ENCODE results near the gene LRP8.

LRP8 gene

DNA sequence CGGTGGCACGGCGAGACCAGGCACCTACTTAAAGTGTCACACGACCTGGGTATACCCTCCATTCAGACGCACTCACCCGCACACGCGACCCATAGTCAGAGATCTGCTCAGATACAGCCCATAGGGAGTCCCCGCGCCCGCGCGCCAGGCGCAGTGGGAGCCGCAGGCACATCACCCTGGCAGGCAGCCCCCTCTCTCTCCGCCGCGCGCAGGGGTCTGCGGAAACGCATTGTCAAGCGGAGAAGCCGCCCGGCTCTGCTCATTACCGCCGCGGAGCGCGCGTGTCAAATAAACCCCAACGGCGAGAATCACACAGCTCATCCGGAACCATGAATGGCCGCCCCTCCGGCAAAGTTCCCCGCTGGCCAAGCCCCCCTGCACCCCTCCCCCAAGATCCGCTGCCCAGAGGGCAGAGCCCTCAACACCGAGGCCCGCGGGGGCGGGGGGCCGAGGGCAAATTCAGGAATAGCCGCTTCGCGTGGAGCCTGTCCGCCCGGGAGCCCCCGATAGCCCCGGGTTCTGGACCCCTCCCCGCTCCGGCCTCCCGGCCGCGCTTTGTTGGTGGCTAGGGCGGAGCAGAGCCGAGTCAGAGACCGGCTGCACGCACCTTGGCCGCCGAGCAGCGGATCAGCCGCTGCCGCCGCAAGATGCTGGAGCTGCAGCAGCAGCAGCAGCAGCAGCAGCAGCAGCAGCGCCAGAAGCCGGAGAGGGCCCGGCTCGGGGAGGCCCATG, 522 bp downstream of the LRP8 start:
- no peaks in the 10 kb centered on the region for H3K27me3 ChIP-seq (ENCODE audit: insufficient read depth, low read length, poor library complexity, severe bottlenecking)
- H2AFZ ChIP-seq (ENCODE audit: low read length) = peak overlapping the region; percentile 86
- H4K20me1 ChIP-seq (ENCODE audit: insufficient read depth, low read length, poor library complexity, severe bottlenecking) = peaks cover 28% of the 10 kb centered on the region
- H3K9me3 ChIP-seq (ENCODE audit: insufficient read depth, low read depth, low read length) = no peaks in the 10 kb centered on the region
- H3K9ac ChIP-seq (ENCODE audit: low read depth, low read length, poor library complexity, severe bottlenecking) = peak overlapping the region; percentile 92
- H3K4me2 ChIP-seq (ENCODE audit: low read depth, low read length, poor library complexity, severe bottlenecking) = peak overlapping the region; percentile 89
- H3K4me1 ChIP-seq (ENCODE audit: insufficient read depth, low read length, poor library complexity, severe bottlenecking) = peaks cover 18% of the 10 kb centered on the region
- no peaks in the 10 kb centered on the region for H3F3A ChIP-seq (ENCODE audit: low read depth)
- TF ChIP-seq, protein P1, sequence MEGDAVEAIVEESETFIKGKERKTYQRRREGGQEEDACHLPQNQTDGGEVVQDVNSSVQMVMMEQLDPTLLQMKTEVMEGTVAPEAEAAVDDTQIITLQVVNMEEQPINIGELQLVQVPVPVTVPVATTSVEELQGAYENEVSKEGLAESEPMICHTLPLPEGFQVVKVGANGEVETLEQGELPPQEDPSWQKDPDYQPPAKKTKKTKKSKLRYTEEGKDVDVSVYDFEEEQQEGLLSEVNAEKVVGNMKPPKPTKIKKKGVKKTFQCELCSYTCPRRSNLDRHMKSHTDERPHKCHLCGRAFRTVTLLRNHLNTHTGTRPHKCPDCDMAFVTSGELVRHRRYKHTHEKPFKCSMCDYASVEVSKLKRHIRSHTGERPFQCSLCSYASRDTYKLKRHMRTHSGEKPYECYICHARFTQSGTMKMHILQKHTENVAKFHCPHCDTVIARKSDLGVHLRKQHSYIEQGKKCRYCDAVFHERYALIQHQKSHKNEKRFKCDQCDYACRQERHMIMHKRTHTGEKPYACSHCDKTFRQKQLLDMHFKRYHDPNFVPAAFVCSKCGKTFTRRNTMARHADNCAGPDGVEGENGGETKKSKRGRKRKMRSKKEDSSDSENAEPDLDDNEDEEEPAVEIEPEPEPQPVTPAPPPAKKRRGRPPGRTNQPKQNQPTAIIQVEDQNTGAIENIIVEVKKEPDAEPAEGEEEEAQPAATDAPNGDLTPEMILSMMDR (conservative IDR thresholded peaks at IDR 0.05; ENCODE audit: low read length) = no peak
- TF ChIP-seq EZH2phosphoT487 (IDR thresholded peaks at IDR 0.05; ENCODE audit: borderline replicate concordance) = no peak
- no peaks in the 10 kb centered on the region for H3K9me2 ChIP-seq (replicated peaks; ENCODE audit: low read depth, low read length)
- peaks cover 45% of the 10 kb centered on the region for H3K79me2 ChIP-seq (ENCODE audit: insufficient read depth, low read length)
- H3K36me3 ChIP-seq (ENCODE audit: insufficient read depth, low read length) = no peaks in the 10 kb centered on the region; the same call in 1 of the 2 replicates
- peak overlapping the region; percentile 90 for H3K4me3 ChIP-seq (ENCODE audit: low read length, poor library complexity, severe bottlenecking)

DNA sequence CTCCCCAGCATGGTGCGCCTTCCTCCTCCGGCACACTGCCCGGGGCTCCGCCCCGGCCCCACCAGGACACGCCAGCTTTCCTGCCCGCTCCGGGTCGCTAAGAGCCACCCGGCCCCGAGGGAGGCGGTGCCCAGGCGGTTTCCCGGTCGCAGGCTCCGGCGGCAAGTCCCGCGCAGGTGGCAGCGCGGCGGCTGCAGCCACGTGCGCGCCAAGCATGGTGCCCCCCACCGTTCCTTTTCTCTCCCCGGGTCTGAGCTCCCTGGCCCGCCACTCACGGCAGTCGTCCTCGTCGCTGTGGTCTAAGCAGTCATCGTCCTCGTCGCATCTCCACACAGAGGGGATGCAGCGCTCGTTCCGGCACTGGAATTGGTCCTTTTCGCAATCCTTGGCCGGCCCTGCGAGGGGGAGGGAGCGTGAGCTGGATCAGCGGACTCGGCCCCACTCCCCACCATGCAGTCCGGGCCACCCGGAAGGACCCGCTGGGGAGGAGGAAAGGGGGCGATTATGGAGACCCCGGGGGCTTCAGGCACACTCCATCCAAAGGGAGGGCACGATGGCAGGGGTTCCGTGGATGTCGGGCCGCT, 1.2 kb downstream of the LRP8 start:
- H3K79me2 ChIP-seq (ENCODE audit: insufficient read depth, low read length) = peaks cover 52% of the 10 kb centered on the region
- H4K20me1 ChIP-seq (ENCODE audit: insufficient read depth, low read length, poor library complexity, severe bottlenecking) = peaks cover 34% of the 10 kb centered on the region
- no peaks in the 10 kb centered on the region for H3K9me2 ChIP-seq (replicated peaks; ENCODE audit: low read depth, low read length)
- no peaks in the 10 kb centered on the region; the same call in 1 of the 2 replicates for H3K36me3 ChIP-seq (ENCODE audit: insufficient read depth, low read length)
- peak overlapping the region; percentile 90 for H3K4me3 ChIP-seq (ENCODE audit: low read length, poor library complexity, severe bottlenecking)
- peaks cover 18% of the 10 kb centered on the region for H3K4me1 ChIP-seq (ENCODE audit: insufficient read depth, low read length, poor library complexity, severe bottlenecking)
- H3K4me2 ChIP-seq (ENCODE audit: low read depth, low read length, poor library complexity, severe bottlenecking) = peak overlapping the region; percentile 89
- H3K27me3 ChIP-seq (ENCODE audit: insufficient read depth, low read length, poor library complexity, severe bottlenecking) = no peaks in the 10 kb centered on the region
- H3K9me3 ChIP-seq (ENCODE audit: insufficient read depth, low read depth, low read length) = no peaks in the 10 kb centered on the region
- peak overlapping the region; percentile 86 for H2AFZ ChIP-seq (ENCODE audit: low read length)
- TF ChIP-seq EZH2phosphoT487 (IDR thresholded peaks at IDR 0.05; ENCODE audit: borderline replicate concordance) = no peak
- TF ChIP-seq, protein P1 (conservative IDR thresholded peaks at IDR 0.05; ENCODE audit: low read length) = no peak
- peak overlapping the region; percentile 92 for H3K9ac ChIP-seq (ENCODE audit: low read depth, low read length, poor library complexity, severe bottlenecking)
- H3F3A ChIP-seq (ENCODE audit: low read depth) = no peaks in the 10 kb centered on the region

DNA sequence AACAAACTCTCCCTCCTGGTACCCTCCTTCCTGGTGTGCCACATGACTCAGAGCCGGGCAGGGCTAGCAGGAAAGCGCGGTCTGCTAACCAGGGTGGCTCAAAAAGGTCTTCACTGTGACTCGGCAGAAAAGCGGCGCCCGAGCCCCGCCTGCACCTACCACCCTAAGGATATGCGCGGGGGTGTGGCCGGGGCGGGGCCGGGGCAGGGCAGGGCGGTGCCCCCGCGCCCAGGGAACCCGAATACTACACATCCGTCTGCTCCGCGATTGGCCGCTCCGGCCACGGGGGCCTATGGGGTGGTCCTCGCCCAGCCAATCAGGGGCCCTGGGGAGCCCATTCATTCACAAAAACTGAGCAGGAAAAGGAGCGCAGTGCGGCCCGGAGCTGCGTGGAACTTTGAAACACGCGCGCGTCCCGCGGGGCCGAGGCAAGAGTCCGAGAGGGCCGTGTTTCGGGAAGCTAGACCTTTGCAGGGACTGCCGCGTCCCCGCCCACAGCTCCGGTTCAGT, 1.7 kb downstream of the LRP8 start:
- Histone ChIP-seq H3F3A (ENCODE audit: low read depth) (no peaks in the 10 kb centered on the region), H3K9me3 (ENCODE audit: insufficient read depth, low read depth, low read length) (no peaks in the 10 kb centered on the region), H3K4me3 (ENCODE audit: low read length, poor library complexity, severe bottlenecking) (peak overlapping the region; percentile 90), H3K79me2 (ENCODE audit: insufficient read depth, low read length) (peaks cover 57% of the 10 kb centered on the region), H4K20me1 (ENCODE audit: insufficient read depth, low read length, poor library complexity, severe bottlenecking) (peaks cover 37% of the 10 kb centered on the region), H2AFZ (ENCODE audit: low read length) (peak overlapping the region; percentile 86), H3K9ac (ENCODE audit: low read depth, low read length, poor library complexity, severe bottlenecking) (peak overlapping the region; percentile 92), H3K27me3 (ENCODE audit: insufficient read depth, low read length, poor library complexity, severe bottlenecking) (no peaks in the 10 kb centered on the region), H3K36me3 (ENCODE audit: insufficient read depth, low read length) (peaks cover under 1% of the 10 kb centered on the region; the same call in 1 of the 2 replicates), H3K9me2 (replicated peaks; ENCODE audit: low read depth, low read length) (no peaks in the 10 kb centered on the region), H3K4me1 (ENCODE audit: insufficient read depth, low read length, poor library complexity, severe bottlenecking) (peaks cover 18% of the 10 kb centered on the region), H3K4me2 (ENCODE audit: low read depth, low read length, poor library complexity, severe bottlenecking) (peak overlapping the region; percentile 91)
- no peak for TF ChIP-seq EZH2phosphoT487 (IDR thresholded peaks at IDR 0.05; ENCODE audit: borderline replicate concordance)
- TF ChIP-seq, protein P1 (conservative IDR thresholded peaks at IDR 0.05; ENCODE audit: low read length) = no peak
